Liver (tissue), 3 donors: Measurements from ENCODE around the gene NGLY1.

Experiments used
- ATF3 ChIP-seq: IDR thresholded peaks from 2 replicates; pipeline ENCODE4 v1.6.1; 2016; ENCODE audit warnings: antibody characterized with exemption
- EGR1 ChIP-seq, 2 donors: IDR thresholded peaks; 2 replicates each; pipeline ENCODE4 v1.6.1; 2016 to 2018; ENCODE audit warnings: antibody characterized with exemption in 2 of 2, low read depth in 2 of 2
- JUND ChIP-seq, 2 donors: IDR thresholded peaks; 2 replicates each; pipeline ENCODE4 v1.6.1; 2016; ENCODE audit warnings: antibody characterized with exemption in 2 of 2
- RAD21 ChIP-seq, 2 donors: IDR thresholded peaks; 2 replicates each; pipeline ENCODE4 v1.6.1; 2016; ENCODE audit warnings: antibody characterized with exemption in 2 of 2, mild to moderate bottlenecking in 2 of 2
- TAF1 ChIP-seq: conservative IDR thresholded peaks from 2 replicates; pipeline ENCODE4 v1.6.1; 2016; ENCODE audit warnings: antibody characterized with exemption, mild to moderate bottlenecking
- TF ChIP-seq, protein P1 (sequence below): fragments of 150-350 bp; IDR thresholded peaks from 2 replicates; pipeline ENCODE4 v1.5.1; 2017; ENCODE audit warnings: improper control_type of control experiment, low read depth, low read length; ENCODE audit not compliant: missing input control
- TF ChIP-seq, protein P2 (sequence below): IDR thresholded peaks from 2 replicates; pipeline ENCODE4 v1.6.1; 2016; ENCODE audit warnings: antibody characterized with exemption
- TF ChIP-seq, protein P3 (sequence below): IDR thresholded peaks from 2 replicates; pipeline ENCODE4 v1.6.1; 2016; ENCODE audit warnings: antibody characterized with exemption, mild to moderate bottlenecking
- donor health status: healthy.
- donor health status: healthy.

DNA sequence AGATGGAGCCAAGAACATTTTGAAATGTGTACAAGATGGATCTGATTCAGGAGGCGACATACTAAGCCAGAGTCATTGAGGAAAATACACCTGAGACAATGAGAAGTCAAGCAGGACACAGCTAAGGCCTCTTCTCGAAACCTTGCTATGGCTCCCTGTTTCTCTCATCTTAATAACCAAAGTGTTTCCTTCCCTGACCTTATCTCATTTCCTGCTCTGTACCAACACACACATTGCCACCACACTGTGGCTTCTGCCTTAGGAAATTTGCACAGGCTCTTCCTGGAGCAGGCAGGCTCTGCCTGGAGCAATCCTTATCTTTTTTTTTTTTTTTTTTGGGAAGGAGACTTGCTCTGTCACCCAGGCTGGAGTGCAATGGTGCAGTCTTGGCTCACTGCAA is 43.3 kb upstream of the NGLY1 start:
- TF ChIP-seq TAF1: no peak
- TF ChIP-seq, protein P1, sequence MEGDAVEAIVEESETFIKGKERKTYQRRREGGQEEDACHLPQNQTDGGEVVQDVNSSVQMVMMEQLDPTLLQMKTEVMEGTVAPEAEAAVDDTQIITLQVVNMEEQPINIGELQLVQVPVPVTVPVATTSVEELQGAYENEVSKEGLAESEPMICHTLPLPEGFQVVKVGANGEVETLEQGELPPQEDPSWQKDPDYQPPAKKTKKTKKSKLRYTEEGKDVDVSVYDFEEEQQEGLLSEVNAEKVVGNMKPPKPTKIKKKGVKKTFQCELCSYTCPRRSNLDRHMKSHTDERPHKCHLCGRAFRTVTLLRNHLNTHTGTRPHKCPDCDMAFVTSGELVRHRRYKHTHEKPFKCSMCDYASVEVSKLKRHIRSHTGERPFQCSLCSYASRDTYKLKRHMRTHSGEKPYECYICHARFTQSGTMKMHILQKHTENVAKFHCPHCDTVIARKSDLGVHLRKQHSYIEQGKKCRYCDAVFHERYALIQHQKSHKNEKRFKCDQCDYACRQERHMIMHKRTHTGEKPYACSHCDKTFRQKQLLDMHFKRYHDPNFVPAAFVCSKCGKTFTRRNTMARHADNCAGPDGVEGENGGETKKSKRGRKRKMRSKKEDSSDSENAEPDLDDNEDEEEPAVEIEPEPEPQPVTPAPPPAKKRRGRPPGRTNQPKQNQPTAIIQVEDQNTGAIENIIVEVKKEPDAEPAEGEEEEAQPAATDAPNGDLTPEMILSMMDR: no peak
- TF ChIP-seq, protein P2, sequence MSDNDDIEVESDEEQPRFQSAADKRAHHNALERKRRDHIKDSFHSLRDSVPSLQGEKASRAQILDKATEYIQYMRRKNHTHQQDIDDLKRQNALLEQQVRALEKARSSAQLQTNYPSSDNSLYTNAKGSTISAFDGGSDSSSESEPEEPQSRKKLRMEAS: no peak
- no peak for TF ChIP-seq EGR1 (IDR thresholded peaks at IDR 0.05; ENCODE audit: low read depth in 2 of 2)
- TF ChIP-seq JUND (IDR thresholded peaks at IDR 0.05): no peak
- TF ChIP-seq, protein P3, sequence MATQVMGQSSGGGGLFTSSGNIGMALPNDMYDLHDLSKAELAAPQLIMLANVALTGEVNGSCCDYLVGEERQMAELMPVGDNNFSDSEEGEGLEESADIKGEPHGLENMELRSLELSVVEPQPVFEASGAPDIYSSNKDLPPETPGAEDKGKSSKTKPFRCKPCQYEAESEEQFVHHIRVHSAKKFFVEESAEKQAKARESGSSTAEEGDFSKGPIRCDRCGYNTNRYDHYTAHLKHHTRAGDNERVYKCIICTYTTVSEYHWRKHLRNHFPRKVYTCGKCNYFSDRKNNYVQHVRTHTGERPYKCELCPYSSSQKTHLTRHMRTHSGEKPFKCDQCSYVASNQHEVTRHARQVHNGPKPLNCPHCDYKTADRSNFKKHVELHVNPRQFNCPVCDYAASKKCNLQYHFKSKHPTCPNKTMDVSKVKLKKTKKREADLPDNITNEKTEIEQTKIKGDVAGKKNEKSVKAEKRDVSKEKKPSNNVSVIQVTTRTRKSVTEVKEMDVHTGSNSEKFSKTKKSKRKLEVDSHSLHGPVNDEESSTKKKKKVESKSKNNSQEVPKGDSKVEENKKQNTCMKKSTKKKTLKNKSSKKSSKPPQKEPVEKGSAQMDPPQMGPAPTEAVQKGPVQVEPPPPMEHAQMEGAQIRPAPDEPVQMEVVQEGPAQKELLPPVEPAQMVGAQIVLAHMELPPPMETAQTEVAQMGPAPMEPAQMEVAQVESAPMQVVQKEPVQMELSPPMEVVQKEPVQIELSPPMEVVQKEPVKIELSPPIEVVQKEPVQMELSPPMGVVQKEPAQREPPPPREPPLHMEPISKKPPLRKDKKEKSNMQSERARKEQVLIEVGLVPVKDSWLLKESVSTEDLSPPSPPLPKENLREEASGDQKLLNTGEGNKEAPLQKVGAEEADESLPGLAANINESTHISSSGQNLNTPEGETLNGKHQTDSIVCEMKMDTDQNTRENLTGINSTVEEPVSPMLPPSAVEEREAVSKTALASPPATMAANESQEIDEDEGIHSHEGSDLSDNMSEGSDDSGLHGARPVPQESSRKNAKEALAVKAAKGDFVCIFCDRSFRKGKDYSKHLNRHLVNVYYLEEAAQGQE: no peak
- no peak for TF ChIP-seq RAD21 (IDR thresholded peaks at IDR 0.05)
- TF ChIP-seq ATF3: no peak
